GM23338 (cell line): ENCODE data around the gene RNF44. TPM values are rescaled to one million over a fixed set of nuclear protein-coding genes. Genes with fewer than 3 reads are reported as not detected.

ENCODE experiments used
- ATAC-seq: fragments of 200-7000 bp; cut with Tn5 transposase; 3 replicates; pipeline ENCODE4 v1.9.1; 2020
- DNase-seq: peaks from one replicate; pipeline ENCODE4 v3.0.0-alpha.2; 2015; ENCODE audit warnings: low spot score
- H2AFZ ChIP-seq: fragments of 200-600 bp; sonication (generic); 2 replicates; pipeline ENCODE4 v1.8.0; 2016; ENCODE audit warnings: antibody characterized with exemption, mild to moderate bottlenecking, moderate library complexity
- H3F3A ChIP-seq: fragments of 200-600 bp; sonication (generic); replicated peaks from 2 replicates; pipeline ENCODE4 v1.8.0; 2017; ENCODE audit warnings: antibody characterized with exemption, mixed run types, low read depth
- H3K27ac ChIP-seq: fragments of 200-600 bp; sonication (generic); 2 replicates; pipeline ENCODE4 v1.6.1; 2016; ENCODE audit warnings: low read depth
- H3K27me3 ChIP-seq: fragments of 200-600 bp; sonication (generic); 2 replicates; pipeline ENCODE4 v1.8.0; 2016; ENCODE audit warnings: mild to moderate bottlenecking, mixed run types, moderate library complexity; ENCODE audit not compliant: insufficient read depth
- H3K36me3 ChIP-seq: fragments of 200-600 bp; sonication (generic); 2 replicates; pipeline ENCODE4 v1.8.0; 2016; ENCODE audit warnings: mild to moderate bottlenecking; ENCODE audit not compliant: insufficient read depth
- H3K4me1 ChIP-seq: fragments of 200-600 bp; sonication (generic); 2 replicates; pipeline ENCODE4 v1.8.0; 2016; ENCODE audit warnings: mild to moderate bottlenecking, moderate library complexity; ENCODE audit not compliant: insufficient read depth
- H3K4me2 ChIP-seq: fragments of 200-600 bp; sonication (generic); 2 replicates; pipeline ENCODE4 v1.7.1; 2017; ENCODE audit warnings: mixed run types
- H3K4me3 ChIP-seq: fragments of 200-600 bp; sonication (generic); 2 replicates; pipeline ENCODE4 v1.6.1; 2016; ENCODE audit warnings: mixed run types
- H3K79me2 ChIP-seq: fragments of 200-600 bp; sonication (generic); replicated peaks from 2 replicates; pipeline ENCODE4 v1.8.0; 2017; ENCODE audit warnings: mild to moderate bottlenecking; ENCODE audit not compliant: insufficient read depth
- H3K9me2 ChIP-seq: fragments of 200-600 bp; sonication (generic); 2 replicates; pipeline ENCODE4 v1.8.0; 2017; ENCODE audit not compliant: insufficient read depth
- H4K20me1 ChIP-seq: fragments of 200-600 bp; sonication (generic); replicated peaks from 2 replicates; pipeline ENCODE4 v1.8.0; 2017; ENCODE audit warnings: mild to moderate bottlenecking; ENCODE audit not compliant: insufficient read depth
- H3K27ac Mint-ChIP-seq: 2 replicates; pipeline ENCODE4 v1.8.0; 2020; ENCODE audit warnings: inconsistent platforms, mild to moderate bottlenecking, moderate library complexity, mixed read lengths
- H3K27me3 Mint-ChIP-seq: 3 replicates; pipeline ENCODE4 v1.8.0; 2022; ENCODE audit warnings: low read depth, mild to moderate bottlenecking, moderate library complexity, mixed read lengths, inconsistent platforms; ENCODE audit not compliant: insufficient read depth, poor library complexity
- H3K36me3 Mint-ChIP-seq: 3 replicates; pipeline ENCODE4 v1.8.0; 2021; ENCODE audit warnings: low read depth, mild to moderate bottlenecking, inconsistent platforms, moderate library complexity, mixed read lengths
- H3K4me1 Mint-ChIP-seq: 3 replicates; pipeline ENCODE4 v1.8.0; 2020; ENCODE audit warnings: mild to moderate bottlenecking, inconsistent platforms, mixed read lengths
- H3K4me3 Mint-ChIP-seq: 3 replicates; pipeline ENCODE4 v1.8.0; 2021; ENCODE audit warnings: moderate library complexity, mild to moderate bottlenecking, inconsistent platforms, mixed read lengths
- H3K9me3 Mint-ChIP-seq: 3 replicates; pipeline ENCODE4 v1.8.0; 2020; ENCODE audit warnings: moderate library complexity, mild to moderate bottlenecking, inconsistent platforms, mixed read lengths
- CREB1 ChIP-seq: fragments of 250-450 bp; sonication (Bioruptor Pico); IDR thresholded peaks from 2 replicates; pipeline ENCODE4 v1.5.0; 2020; ENCODE audit warnings: low read depth, mild to moderate bottlenecking, moderate library complexity
- EZH2 ChIP-seq: fragments of 200-600 bp; sonication (generic); IDR thresholded peaks from one replicate; pipeline ENCODE4 v1.8.0; 2017; ENCODE audit warnings: antibody characterized with exemption, mild to moderate bottlenecking, low read depth; ENCODE audit not compliant: unreplicated experiment
- EZH2phosphoT487 ChIP-seq: fragments of 200-600 bp; sonication (generic); IDR thresholded peaks from one replicate; pipeline ENCODE4 v1.8.1; 2018; ENCODE audit warnings: antibody characterized with exemption; ENCODE audit not compliant: unreplicated experiment
- JUNB ChIP-seq: IDR thresholded peaks from one replicate; pipeline ENCODE4 v1.6.1; 2016; ENCODE audit warnings: antibody characterized with exemption; ENCODE audit not compliant: unreplicated experiment
- NANOG ChIP-seq: IDR thresholded peaks from 2 replicates; pipeline ENCODE4 v1.6.1; 2016; ENCODE audit warnings: antibody characterized with exemption, borderline replicate concordance
- POLR2AphosphoS5 ChIP-seq: IDR thresholded peaks from 2 replicates; pipeline ENCODE4 v1.6.1; 2016; ENCODE audit warnings: antibody characterized with exemption, low read depth
- REST ChIP-seq: IDR thresholded peaks from one replicate; pipeline ENCODE4 v1.6.1; 2018; ENCODE audit warnings: antibody characterized with exemption; ENCODE audit not compliant: unreplicated experiment
- STAT1 ChIP-seq: IDR thresholded peaks from one replicate; pipeline ENCODE4 v1.6.1; 2016; ENCODE audit warnings: antibody characterized with exemption; ENCODE audit not compliant: unreplicated experiment
- ZNF114 ChIP-seq: fragments of 250-450 bp; sonication (Bioruptor Pico); IDR thresholded peaks from 2 replicates; pipeline ENCODE4 v1.5.0; 2020; ENCODE audit warnings: mild to moderate bottlenecking, moderate library complexity
- ZNF331 ChIP-seq: fragments of 250-450 bp; sonication (Bioruptor Pico); IDR thresholded peaks from 2 replicates; pipeline ENCODE4 v1.5.0; 2020; ENCODE audit warnings: low read depth, mild to moderate bottlenecking, moderate library complexity
- ZNF462 ChIP-seq: fragments of 250-450 bp; sonication (Bioruptor Pico); IDR thresholded peaks from 2 replicates; pipeline ENCODE4 v1.5.0; 2020; ENCODE audit warnings: mild to moderate bottlenecking, moderate library complexity
- polyA plus RNA-seq: library from polyadenylated mRNA; unstranded; fragments of >200 nt; fragmentation: Nextera tagmentation; extraction: Ambion mirVana; gene quantifications from 2 replicates; pipeline ENCODE4 v1.2.1, GENCODE V29; 2016
- total RNA-seq: library from RNA; depleted of rRNA; stranded (reverse); fragments of >200 nt; shearing (Covaris generic); gene quantifications from 2 replicates; pipeline ENCODE4 v1.2.3, GENCODE V29; 2014
- TF ChIP-seq, protein P1 (sequence below): IDR thresholded peaks from 2 replicates; pipeline ENCODE4 v1.6.1; 2016; ENCODE audit warnings: antibody characterized with exemption
- TF ChIP-seq, protein P2 (sequence below), 2 experiments: fragments of 200-600 bp in 1 of 2; sonication (generic) in 1 of 2; conservative IDR thresholded peaks; 2 replicates each; pipeline versions ENCODE4 v1.5.1 to v1.6.1; 2016 to 2017; ENCODE audit warnings: antibody characterized with exemption in 2 of 2, low read depth in 2 of 2, mild to moderate bottlenecking in 2 of 2, moderate library complexity in 1 of 2

The RNF44 gene
- total and polyA plus RNA-seq, 2 experiments from 2014 or later: 56.7 to 104 TPM

DNA sequence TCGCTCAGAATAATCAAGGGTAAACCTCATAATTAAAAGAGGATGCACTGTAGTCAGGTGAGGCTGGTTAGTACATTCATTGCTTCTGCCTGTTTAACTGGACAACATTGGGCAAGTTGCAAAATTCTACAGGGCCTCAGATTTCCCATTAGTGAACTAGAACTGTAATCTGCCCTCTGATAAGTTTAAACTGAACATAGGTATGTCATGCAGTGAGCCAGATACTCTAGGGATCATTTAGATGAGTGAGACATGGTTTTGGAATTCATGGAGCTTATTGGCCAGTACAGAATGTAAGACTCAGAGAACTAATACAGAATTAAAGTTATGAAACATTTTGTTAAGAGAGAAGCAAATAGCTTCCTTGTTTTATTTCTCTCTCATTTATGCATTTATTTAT is 35.9 kb downstream of the RNF44 start:
- Histone ChIP-seq H3K79me2 (no peaks in the 10 kb centered on the region), H3K4me1 (no peaks in the 10 kb centered on the region), H3F3A (no peaks in the 10 kb centered on the region), H2AFZ (no peak overlapping the region), H3K27me3 (no peaks in the 10 kb centered on the region), H3K27ac (no peak overlapping the region), H3K9me2 (no peaks in the 10 kb centered on the region), H3K4me3 (no peak overlapping the region), H4K20me1 (0 out of 2 replicates have a peak, but pooled peaks cover 10% of the 10 kb centered on the region), H3K4me2 (no peak overlapping the region), H3K36me3 (peaks cover 56% of the 10 kb centered on the region)
- H3K9me3 Mint-ChIP-seq: no peaks in the 10 kb centered on the region
- ATAC-seq: no peak
- H3K4me3 Mint-ChIP-seq: no peak overlapping the region
- peaks cover 84% of the 10 kb centered on the region for H3K36me3 Mint-ChIP-seq
- H3K4me1 Mint-ChIP-seq: no peaks in the 10 kb centered on the region
- H3K27ac Mint-ChIP-seq: no peak overlapping the region
- peaks cover 3% of the 10 kb centered on the region for H3K27me3 Mint-ChIP-seq
- TF ChIP-seq CREB1 (CRISPR knock-in tag) (no peak), STAT1 (no peak), ZNF331 (CRISPR knock-in tag) (no peak), EZH2 (no peak), ZNF114 (no peak), EZH2phosphoT487 (no peak), ZNF462 (CRISPR knock-in tag) (no peak), REST (no peak), POLR2AphosphoS5 (no peak), NANOG (no peak), JUNB (no peak)
- TF ChIP-seq, protein P1, sequence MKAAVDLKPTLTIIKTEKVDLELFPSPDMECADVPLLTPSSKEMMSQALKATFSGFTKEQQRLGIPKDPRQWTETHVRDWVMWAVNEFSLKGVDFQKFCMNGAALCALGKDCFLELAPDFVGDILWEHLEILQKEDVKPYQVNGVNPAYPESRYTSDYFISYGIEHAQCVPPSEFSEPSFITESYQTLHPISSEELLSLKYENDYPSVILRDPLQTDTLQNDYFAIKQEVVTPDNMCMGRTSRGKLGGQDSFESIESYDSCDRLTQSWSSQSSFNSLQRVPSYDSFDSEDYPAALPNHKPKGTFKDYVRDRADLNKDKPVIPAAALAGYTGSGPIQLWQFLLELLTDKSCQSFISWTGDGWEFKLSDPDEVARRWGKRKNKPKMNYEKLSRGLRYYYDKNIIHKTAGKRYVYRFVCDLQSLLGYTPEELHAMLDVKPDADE: no peak
- TF ChIP-seq, protein P2, sequence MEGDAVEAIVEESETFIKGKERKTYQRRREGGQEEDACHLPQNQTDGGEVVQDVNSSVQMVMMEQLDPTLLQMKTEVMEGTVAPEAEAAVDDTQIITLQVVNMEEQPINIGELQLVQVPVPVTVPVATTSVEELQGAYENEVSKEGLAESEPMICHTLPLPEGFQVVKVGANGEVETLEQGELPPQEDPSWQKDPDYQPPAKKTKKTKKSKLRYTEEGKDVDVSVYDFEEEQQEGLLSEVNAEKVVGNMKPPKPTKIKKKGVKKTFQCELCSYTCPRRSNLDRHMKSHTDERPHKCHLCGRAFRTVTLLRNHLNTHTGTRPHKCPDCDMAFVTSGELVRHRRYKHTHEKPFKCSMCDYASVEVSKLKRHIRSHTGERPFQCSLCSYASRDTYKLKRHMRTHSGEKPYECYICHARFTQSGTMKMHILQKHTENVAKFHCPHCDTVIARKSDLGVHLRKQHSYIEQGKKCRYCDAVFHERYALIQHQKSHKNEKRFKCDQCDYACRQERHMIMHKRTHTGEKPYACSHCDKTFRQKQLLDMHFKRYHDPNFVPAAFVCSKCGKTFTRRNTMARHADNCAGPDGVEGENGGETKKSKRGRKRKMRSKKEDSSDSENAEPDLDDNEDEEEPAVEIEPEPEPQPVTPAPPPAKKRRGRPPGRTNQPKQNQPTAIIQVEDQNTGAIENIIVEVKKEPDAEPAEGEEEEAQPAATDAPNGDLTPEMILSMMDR (conservative IDR thresholded peaks at IDR 0.05; ENCODE audit: low read depth in 2 of 2): no peak
- DNase-seq: no peak
